ENCODE measurements around the gene PLCB4. TPM values are rescaled to one million over a fixed set of nuclear protein-coding genes. Genes with fewer than 3 reads are reported as not detected.

PLCB4 gene
- total RNA-seq, 4 donors from 2014 or later = 2.7 to 11.4 (median 6.5) TPM

- DNase-seq (ENCODE audit: low spot score in 2 of 2) = no peak
- no peak for TF ChIP-seq POLR2A (IDR thresholded peaks at IDR 0.05)
- no peak for TF ChIP-seq CTCF (IDR thresholded peaks at IDR 0.05)
- no peak overlapping the region for H3K4me3 ChIP-seq (ENCODE audit: low read depth, poor library complexity, severe bottlenecking)
- WGBS, 2 donors = 95 to 96% methylated on average over 2 of the region's 2 CpGs
- intact Hi-C loops (cut with DNase I; ENCODE audit: low total_unique reads) = no loop called here
Observed at GRCh38 chr20:9348747-9349146, 279.9 kb downstream of the PLCB4 start.

GRCh38 chr20:9349249-9349648, 280.4 kb downstream of the PLCB4 start:
- WGBS, 2 donors = 93 to 96% methylated on average over 4 of the region's 4 CpGs
- no peak for DNase-seq (ENCODE audit: low spot score in 2 of 2)
- TF ChIP-seq POLR2A (IDR thresholded peaks at IDR 0.05) = no peak
- no peak for TF ChIP-seq CTCF (IDR thresholded peaks at IDR 0.05)
- intact Hi-C loops (cut with DNase I; ENCODE audit: low total_unique reads) = no loop called here
- no peak overlapping the region for H3K4me3 ChIP-seq (ENCODE audit: low read depth, poor library complexity, severe bottlenecking)

GRCh38 chr20:9352739-9353138, 283.9 kb downstream of the PLCB4 start:
- no peak overlapping the region for H3K4me3 ChIP-seq (ENCODE audit: low read depth, poor library complexity, severe bottlenecking)
- TF ChIP-seq CTCF (IDR thresholded peaks at IDR 0.05) (no peak), POLR2A (IDR thresholded peaks at IDR 0.05) (no peak)
- DNase-seq (ENCODE audit: low spot score in 2 of 2) = no peak
- intact Hi-C loops (cut with DNase I; ENCODE audit: low total_unique reads) = no loop called here

GRCh38 chr20:9353180-9353915, 284.5 kb downstream of the PLCB4 start:
- intact Hi-C loops (cut with DNase I; ENCODE audit: low total_unique reads) = no loop called here

GRCh38 chr20:9353916-9354276, 285.0 kb downstream of the PLCB4 start:
- H3K4me3 ChIP-seq (ENCODE audit: low read depth, poor library complexity, severe bottlenecking) = no peak overlapping the region
- WGBS, 2 donors = 81 to 89% methylated on average over 1 of the region's 1 CpG
- intact Hi-C loops (cut with DNase I; ENCODE audit: low total_unique reads) = no loop called here
- DNase-seq (ENCODE audit: low spot score in 2 of 2) = no peak
- TF ChIP-seq CTCF (IDR thresholded peaks at IDR 0.05) (no peak), POLR2A (IDR thresholded peaks at IDR 0.05) (no peak)

More at GRCh38 chr20:9353180-9353915, 284.5 kb downstream of the PLCB4 start:
- H3K4me3 ChIP-seq (ENCODE audit: low read depth, poor library complexity, severe bottlenecking) = no peak overlapping the region
- no peak for TF ChIP-seq CTCF (IDR thresholded peaks at IDR 0.05)
- TF ChIP-seq POLR2A (IDR thresholded peaks at IDR 0.05) = no peak
- DNase-seq (ENCODE audit: low spot score in 2 of 2) = no peak
- 81 to 89% methylated on average over 2 of the region's 2 CpGs for WGBS, 2 donors

GRCh38 chr20:9354579-9354978, 285.7 kb downstream of the PLCB4 start:
- WGBS, 2 donors = 61 to 72% methylated on average over 2 of the region's 2 CpGs
- no peak for DNase-seq (ENCODE audit: low spot score in 2 of 2)
- TF ChIP-seq POLR2A (IDR thresholded peaks at IDR 0.05) (no peak), CTCF (IDR thresholded peaks at IDR 0.05) (no peak)
- intact Hi-C loops (cut with DNase I; ENCODE audit: low total_unique reads) = no loop called here
- no peak overlapping the region for H3K4me3 ChIP-seq (ENCODE audit: low read depth, poor library complexity, severe bottlenecking)

All from lower leg skin (tissue), 4 donors.